HEK293 (cell line): ENCODE data around the gene MLLT3.

Source experiments
- CTCF ChIP-seq: fragments of 450-650 bp; formaldehyde crosslinking; IDR thresholded peaks from 2 replicates; pipeline ENCODE4 v1.5.1; 2016; ENCODE audit warnings: missing biosample characterization, missing genetic modification characterization
- MYNN ChIP-seq: fragments of 450-650 bp; formaldehyde crosslinking; IDR thresholded peaks from 2 replicates; pipeline ENCODE4 v1.5.1; 2016; ENCODE audit warnings: missing biosample characterization, missing genetic modification characterization, borderline replicate concordance

- no peak for TF ChIP-seq CTCF
- no peak for TF ChIP-seq MYNN (tag by site-specific recombination)
Measured at GRCh38 chr9:20557285-20557684, 65.0 kb downstream of the MLLT3 start.
